Spleen (tissue), 7 donors: Measurements from ENCODE around the gene NDST3.

ENCODE experiments used
- CTCF ChIP-seq, 11 experiments: fragments of 200-600 bp in 7 of 11; fragments of 450-650 bp in 4 of 11; sonication (generic) in 4 of 11; IDR thresholded peaks in 8 of 11; conservative IDR thresholded peaks in 3 of 11; 1 replicate in 7 of 11; 2 replicates in 4 of 11; pipeline versions ENCODE4 v1.4.0 to v1.8.0; 2016 to 2021; ENCODE audit warnings: antibody characterized with exemption in 11 of 11, inconsistent platforms in 4 of 11, mild to moderate bottlenecking in 1 of 11
- POLR2A ChIP-seq, 3 donors: fragments of 450-650 bp; IDR thresholded peaks; one replicate each; pipeline ENCODE4 v1.5.1; 2017; ENCODE audit warnings: antibody characterized with exemption in 3 of 3, mild to moderate bottlenecking in 1 of 3
- donor health status: DM: no; HTN: no; CAD: no; lungs with moderate emphysema.
- donor health status: DM: no; HTN: no; CAD: no.
- donor health status: DM: no; HTN: no; CAD: no.

GRCh38 chr4:118114720-118115119 is 80.4 kb downstream of the NDST3 start:
- no peak for TF ChIP-seq POLR2A (IDR thresholded peaks at IDR 0.05)
- no peak for TF ChIP-seq CTCF (IDR thresholded peaks at IDR 0.05 in 8 of 11, conservative IDR thresholded peaks at IDR 0.05 in 3 of 11)
